K562 (cell line): ENCODE results near the gene RSAD1. TPM values are rescaled to one million over a fixed set of nuclear protein-coding genes. Genes with fewer than 3 reads are reported as not detected.

Source experiments
- ATAC-seq: fragments of 200-7000 bp; cut with Tn5 transposase; 3 replicates; pipeline ENCODE4 v1.9.1; 2020; ENCODE audit warnings: moderate library complexity
- BruUV-seq: library from RNA; stranded (reverse); fragments of 400-500 nt; replicated peaks from 2 replicates; lab custom pipeline; 2021; lab: Mats Ljungman, UMichigan
- CTCF ChIA-PET: fragments of 300-600 bp; formaldehyde crosslinking; extraction: SDS; loops from one replicate; lab custom pipeline; 2021; ENCODE audit warnings: low intra/inter-chr PET ratio; lab: Yijun Ruan, JAX
- POLR2A ChIA-PET: fragments of 300-600, 350-650 bp; sonication (Branson Sonifier 250); formaldehyde crosslinking; extraction: SDS; loops from one replicate; lab custom pipeline; 2021; ENCODE audit warnings: antibody characterized with exemption, inconsistent platforms; lab: Yijun Ruan, JAX
- DNase-seq, 4 experiments: peaks; one replicate each; pipeline versions ENCODE4 v3.0.0 to v3.0.0-alpha.2; 2011 to 2018; ENCODE audit warnings: low spot score in 3 of 4, mixed read lengths in 3 of 4; ENCODE audit errors: extremely low read depth in 1 of 4
- FAIRE-seq: peaks from 2 replicates; lab custom pipeline; 2011; peaks lifted over from hg19 to GRCh38; lab: Jason Lieb, UNC
- H2AFZ ChIP-seq: 2 replicates; pipeline ENCODE4 v1.6.0; 2011; ENCODE audit warnings: low read depth, low read length, control low read depth, inconsistent platforms
- H3K27ac ChIP-seq: fragments of 200-600 bp; 3 replicates; pipeline ENCODE4 v1.8.0; 2011; ENCODE audit warnings: low read depth, mild to moderate bottlenecking, control low read depth, inconsistent platforms, low read length, moderate library complexity, mixed read lengths; ENCODE audit errors: extremely low read depth
- H3K27me3 ChIP-seq, 2 experiments: fragments of 300-600 bp in 1 of 2; 2 replicates in 1 of 2; 3 replicates in 1 of 2; pipeline versions ENCODE4 v1.6.0 to v1.8.0; 2011; ENCODE audit warnings: inconsistent platforms in 2 of 2, low read length in 2 of 2, mild to moderate bottlenecking in 1 of 2, mixed read lengths in 1 of 2, moderate library complexity in 1 of 2; ENCODE audit not compliant: control insufficient read depth in 2 of 2, insufficient read depth in 2 of 2
- H3K36me3 ChIP-seq: fragments of 300-600 bp; 3 replicates; pipeline ENCODE4 v1.8.0; 2011; ENCODE audit warnings: mild to moderate bottlenecking, low read length, inconsistent platforms; ENCODE audit not compliant: control insufficient read depth, insufficient read depth
- H3K4me1 ChIP-seq, 2 experiments: fragments of 200-600 bp in 1 of 2; replicated peaks in 1 of 2; 2 replicates in 1 of 2; 3 replicates in 1 of 2; pipeline versions ENCODE4 v1.5.1 to v1.8.0; 2011; ENCODE audit warnings: inconsistent platforms in 2 of 2, low read length in 2 of 2, mild to moderate bottlenecking in 1 of 2, mixed read lengths in 1 of 2, moderate library complexity in 1 of 2; ENCODE audit not compliant: control insufficient read depth in 2 of 2, insufficient read depth in 2 of 2
- H3K4me2 ChIP-seq: 2 replicates; pipeline ENCODE4 v1.6.1; 2011; ENCODE audit warnings: low read length, control low read depth, inconsistent platforms, mixed read lengths; ENCODE audit not compliant: insufficient read depth
- H3K4me3 ChIP-seq: fragments of 200-600 bp; sonication (generic), shearing (Covaris generic); 2 replicates; pipeline ENCODE4 v1.5.1; 2016; ENCODE audit warnings: control low read depth, inconsistent platforms
- H3K79me2 ChIP-seq: fragments of 200-600 bp; 3 replicates; pipeline ENCODE4 v1.8.0; 2011; ENCODE audit warnings: low read length, inconsistent platforms; ENCODE audit not compliant: control insufficient read depth, insufficient read depth
- H3K9ac ChIP-seq, 2 experiments: 2 replicates each; pipeline versions ENCODE4 v1.6.0 to v1.6.1; 2011; ENCODE audit warnings: low read depth in 2 of 2, low read length in 2 of 2, control low read depth in 1 of 2, inconsistent platforms in 1 of 2, mild to moderate bottlenecking in 1 of 2, mixed read lengths in 1 of 2; ENCODE audit not compliant: insufficient read depth in 1 of 2
- H3K9me1 ChIP-seq: one replicate; pipeline ENCODE4 v1.6.0; 2011; ENCODE audit warnings: inconsistent platforms, mild to moderate bottlenecking, low read length, moderate library complexity; ENCODE audit not compliant: control insufficient read depth, insufficient read depth
- H3K9me3 ChIP-seq: replicated peaks from 2 replicates; pipeline ENCODE4 v1.5.1; 2011; ENCODE audit warnings: low read depth, low read length, inconsistent platforms; ENCODE audit not compliant: control insufficient read depth, insufficient read depth
- H4K20me1 ChIP-seq: replicated peaks from 2 replicates; pipeline ENCODE4 v1.6.1; 2011; ENCODE audit warnings: low read length, inconsistent platforms, mixed read lengths; ENCODE audit not compliant: control insufficient read depth, insufficient read depth
- CBX1 ChIP-seq: sonication (generic); IDR thresholded peaks from 2 replicates; pipeline ENCODE4 v1.6.1; 2016; ENCODE audit warnings: antibody characterized with exemption, low read depth, mild to moderate bottlenecking
- ESRRA ChIP-seq: fragments of 450-650 bp; IDR thresholded peaks from 2 replicates; pipeline ENCODE4 v1.6.1; 2014; ENCODE audit warnings: low read depth, mild to moderate bottlenecking, moderate library complexity, borderline replicate concordance
- ZNF121 ChIP-seq: sonication (generic); formaldehyde crosslinking; conservative IDR thresholded peaks from 2 replicates; pipeline ENCODE4 v1.8.0; 2022; ENCODE audit warnings: missing genetic modification reagents
- ZNF311 ChIP-seq: fragments of 250-450 bp; sonication (Bioruptor Pico); IDR thresholded peaks from 2 replicates; pipeline ENCODE4 v1.4.0; 2020; ENCODE audit warnings: mild to moderate bottlenecking, moderate library complexity
- WGBS: fragments of 100-300 bp; shearing (Covaris generic); methylation state at CpG from one replicate; pipeline ENCODE4 v1.1.6; 2016; ENCODE audit warnings: low coverage, mixed read lengths; ENCODE audit not compliant: insufficient coverage; ENCODE audit errors: missing lambda C conversion rate; 5-methylcytosine and 5-hydroxymethylcytosine counted together
- in situ Hi-C: fragments of 300-500 bp; cut with MboI; formaldehyde crosslinking; loops from 4 replicates; pipeline ENCODE4 v1.15.0; 2018; ENCODE audit warnings: inconsistent platforms, mixed read lengths
- intact Hi-C: fragments of 100-400 bp; cut with micrococcal nuclease; formaldehyde crosslinking; loops from 2 replicates; pipeline ENCODE4 v1.14.2; 2022
- polyA plus RNA-seq, 8 experiments: library from polyadenylated mRNA; depleted of rRNA in 4 of 8; stranded (reverse) in 5 of 8; unstranded in 3 of 8; fragments of >200 nt; fragmentation: Nextera tagmentation in 2 of 8; fragmentation: Illumina TruSeq in 1 of 8; extraction: Ambion mirVana in 2 of 8; extraction: Trizol in 1 of 8; gene quantifications; 2 replicates each; pipeline versions ENCODE4 v1.2.1 to v1.2.3, GENCODE V29; 2011 to 2014; ENCODE audit warnings: inconsistent platforms in 1 of 8, missing spikeins in 1 of 8
- total RNA-seq, 7 experiments: library from RNA; depleted of rRNA in 6 of 7; stranded (reverse); fragments of >200 nt in 6 of 7; fragmentation: Illumina TruSeq in 2 of 7; extraction: Trizol in 2 of 7; gene quantifications; 2 replicates each; pipeline versions ENCODE4 v1.2.1 to v1.2.3, GENCODE V29; 2011 to 2021; ENCODE audit warnings: low replicate concordance in 1 of 7
- TF ChIP-seq, protein P1 (sequence below): IDR thresholded peaks from 2 replicates; pipeline ENCODE4 v1.6.1; 2014; ENCODE audit warnings: antibody characterized with exemption

RSAD1 gene
- total and polyA plus RNA-seq, 9 of the 15 experiments (the other 6 are each of a cell fraction or from before 2014, with no cell fraction given) = 4.5 to 42.5 (median 26.8) TPM

GRCh38 chr17:50437409-50437808 lies 41.3 kb upstream of the RSAD1 start:
- BruUV-seq = no TSS peak
- H3K9me1 ChIP-seq = no peaks in the 10 kb centered on the region
- ChIA-PET POLR2A (interaction anchor here (1.1 kb wide), 1 partner anchor 22 kb away, joined by 3 read pairs; no protein-coding TSS in a partner anchor), CTCF (no interaction called here)
- TF ChIP-seq ZNF311 (CRISPR knock-in tag) = no peak
- TF ChIP-seq CBX1 = no peak
- TF ChIP-seq ZNF121 = peak; percentile 29; the same call in 1 of the 2 replicates
- TF ChIP-seq, all 486 proteins: peak for 1
- Histone ChIP-seq H3K4me2 (no peak overlapping the region), H3K27me3 (no peaks in the 10 kb centered on the region; a peak in 1 of 5 replicates), H4K20me1 (no peaks in the 10 kb centered on the region; the same call in 1 of the 2 replicates), H3K27ac (no peak overlapping the region), H3K79me2 (no peaks in the 10 kb centered on the region), H3K36me3 (no peaks in the 10 kb centered on the region), H3K9ac (no peak overlapping the region), H3K9me3 (no peaks in the 10 kb centered on the region), H2AFZ (no peak overlapping the region), H3K4me3 (no peak overlapping the region), H3K4me1 (peaks cover 0 to 5% of the 10 kb centered on the region in 2 experiments; a peak in 1 of 5 replicates)
- intact Hi-C loops = no loop called here
- 63% methylated on average over 4 of the region's 4 CpGs for WGBS
- FAIRE-seq (no peak), DNase-seq (no peak), ATAC-seq (no peak)
- in situ Hi-C loops = no loop called here

DNA sequence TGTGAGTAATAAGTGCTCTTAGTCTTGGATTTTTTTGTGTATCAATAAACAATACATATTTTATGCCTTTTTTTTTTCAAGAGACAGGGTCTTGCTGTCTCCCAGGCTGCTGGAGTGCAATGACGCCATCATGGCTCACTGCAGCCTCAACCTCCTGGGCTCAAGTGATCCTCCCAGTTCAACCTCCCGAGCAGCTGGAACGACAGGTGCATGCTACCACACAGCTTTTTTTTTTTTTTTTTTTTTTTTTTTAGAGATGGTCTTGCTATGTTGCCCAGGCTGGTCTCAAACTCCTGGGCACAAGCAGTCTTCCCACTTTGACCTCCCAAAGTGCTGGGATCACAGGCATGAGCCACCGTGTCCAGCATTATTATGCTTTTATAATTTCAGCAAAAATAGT lies 39.7 kb upstream of the RSAD1 start:
- DNase-seq (no peak), FAIRE-seq (no peak), ATAC-seq (no peak)
- no peak for TF ChIP-seq ESRRA
- TF ChIP-seq, protein P1, sequence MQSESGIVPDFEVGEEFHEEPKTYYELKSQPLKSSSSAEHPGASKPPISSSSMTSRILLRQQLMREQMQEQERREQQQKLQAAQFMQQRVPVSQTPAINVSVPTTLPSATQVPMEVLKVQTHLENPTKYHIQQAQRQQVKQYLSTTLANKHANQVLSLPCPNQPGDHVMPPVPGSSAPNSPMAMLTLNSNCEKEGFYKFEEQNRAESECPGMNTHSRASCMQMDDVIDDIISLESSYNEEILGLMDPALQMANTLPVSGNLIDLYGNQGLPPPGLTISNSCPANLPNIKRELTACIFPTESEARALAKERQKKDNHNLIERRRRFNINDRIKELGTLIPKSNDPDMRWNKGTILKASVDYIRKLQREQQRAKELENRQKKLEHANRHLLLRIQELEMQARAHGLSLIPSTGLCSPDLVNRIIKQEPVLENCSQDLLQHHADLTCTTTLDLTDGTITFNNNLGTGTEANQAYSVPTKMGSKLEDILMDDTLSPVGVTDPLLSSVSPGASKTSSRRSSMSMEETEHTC = no peak
- Histone ChIP-seq H3K27ac (no peak overlapping the region), H3K9me3 (no peaks in the 10 kb centered on the region), H3K36me3 (no peaks in the 10 kb centered on the region), H4K20me1 (no peaks in the 10 kb centered on the region; the same call in 1 of the 2 replicates), H3K9me1 (no peaks in the 10 kb centered on the region), H3K4me1 (peaks cover 6 to 9% of the 10 kb centered on the region in 2 experiments; a peak in 4 of 5 replicates), H3K4me2 (no peak overlapping the region), H3K4me3 (no peak overlapping the region), H3K79me2 (no peaks in the 10 kb centered on the region), H2AFZ (no peak overlapping the region), H3K27me3 (no peaks in the 10 kb centered on the region; a peak in 1 of 5 replicates), H3K9ac (no peak overlapping the region)
- intact Hi-C loops = no loop called here
- in situ Hi-C loops = no loop called here
- ChIA-PET CTCF (interaction anchor here (0.9 kb wide), 1 partner anchor 14 kb away, joined by 3 read pairs; no protein-coding TSS in a partner anchor), POLR2A (no interaction called here)
- WGBS = 23% methylated on average over 4 of the region's 4 CpGs
- no TSS peak for BruUV-seq
